ENCODE measurements around the gene FOXN1.

The FOXN1 gene

DNA sequence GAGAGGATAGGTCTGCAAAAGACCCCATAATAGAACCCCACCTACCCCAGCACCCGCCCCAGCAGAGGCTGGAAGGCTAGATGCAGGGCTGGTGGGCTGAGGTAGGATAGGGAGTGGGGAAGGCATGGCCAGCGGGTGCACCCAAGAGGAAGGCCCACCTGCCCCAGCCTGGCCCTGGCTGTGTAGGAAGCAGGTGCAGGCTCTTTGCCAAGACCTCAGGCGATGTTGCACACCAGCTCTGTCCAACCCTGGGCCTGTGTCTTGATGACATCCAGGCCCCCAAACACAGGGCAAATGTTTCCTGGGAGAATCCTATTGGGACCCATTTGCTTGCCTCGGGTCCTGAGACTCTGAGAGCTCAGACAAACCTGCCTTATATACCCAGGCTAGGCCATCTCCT is 34.1 kb downstream of the FOXN1 start:
- TF ChIP-seq, protein P1, sequence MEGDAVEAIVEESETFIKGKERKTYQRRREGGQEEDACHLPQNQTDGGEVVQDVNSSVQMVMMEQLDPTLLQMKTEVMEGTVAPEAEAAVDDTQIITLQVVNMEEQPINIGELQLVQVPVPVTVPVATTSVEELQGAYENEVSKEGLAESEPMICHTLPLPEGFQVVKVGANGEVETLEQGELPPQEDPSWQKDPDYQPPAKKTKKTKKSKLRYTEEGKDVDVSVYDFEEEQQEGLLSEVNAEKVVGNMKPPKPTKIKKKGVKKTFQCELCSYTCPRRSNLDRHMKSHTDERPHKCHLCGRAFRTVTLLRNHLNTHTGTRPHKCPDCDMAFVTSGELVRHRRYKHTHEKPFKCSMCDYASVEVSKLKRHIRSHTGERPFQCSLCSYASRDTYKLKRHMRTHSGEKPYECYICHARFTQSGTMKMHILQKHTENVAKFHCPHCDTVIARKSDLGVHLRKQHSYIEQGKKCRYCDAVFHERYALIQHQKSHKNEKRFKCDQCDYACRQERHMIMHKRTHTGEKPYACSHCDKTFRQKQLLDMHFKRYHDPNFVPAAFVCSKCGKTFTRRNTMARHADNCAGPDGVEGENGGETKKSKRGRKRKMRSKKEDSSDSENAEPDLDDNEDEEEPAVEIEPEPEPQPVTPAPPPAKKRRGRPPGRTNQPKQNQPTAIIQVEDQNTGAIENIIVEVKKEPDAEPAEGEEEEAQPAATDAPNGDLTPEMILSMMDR (IDR thresholded peaks at IDR 0.05; ENCODE audit: borderline replicate concordance, insufficient read depth, low read depth, low read length), result no peak
- no peak overlapping the region for H3K4me3 ChIP-seq (ENCODE audit: low read depth, low read length)

DNA sequence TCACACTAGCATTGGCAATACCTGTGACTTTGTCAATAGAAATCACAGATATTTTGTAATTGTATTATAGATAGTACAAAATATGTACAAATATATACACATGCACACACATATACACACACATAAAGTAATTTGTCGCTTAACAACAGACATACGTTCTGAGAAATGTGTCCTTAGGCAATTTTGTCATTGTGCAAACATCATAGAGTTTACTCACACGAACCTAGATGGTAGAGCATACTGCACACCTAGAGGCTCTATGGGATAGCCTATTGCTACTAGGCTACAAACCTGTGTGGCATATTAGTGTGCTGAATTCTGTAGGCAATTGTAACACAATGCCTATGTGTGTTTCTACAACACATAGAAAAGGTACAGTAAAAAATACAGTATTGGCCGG is 35.3 kb downstream of the FOXN1 start:
- TF ChIP-seq, protein P1 (IDR thresholded peaks at IDR 0.05; ENCODE audit: borderline replicate concordance, insufficient read depth, low read depth, low read length), result no peak

DNA sequence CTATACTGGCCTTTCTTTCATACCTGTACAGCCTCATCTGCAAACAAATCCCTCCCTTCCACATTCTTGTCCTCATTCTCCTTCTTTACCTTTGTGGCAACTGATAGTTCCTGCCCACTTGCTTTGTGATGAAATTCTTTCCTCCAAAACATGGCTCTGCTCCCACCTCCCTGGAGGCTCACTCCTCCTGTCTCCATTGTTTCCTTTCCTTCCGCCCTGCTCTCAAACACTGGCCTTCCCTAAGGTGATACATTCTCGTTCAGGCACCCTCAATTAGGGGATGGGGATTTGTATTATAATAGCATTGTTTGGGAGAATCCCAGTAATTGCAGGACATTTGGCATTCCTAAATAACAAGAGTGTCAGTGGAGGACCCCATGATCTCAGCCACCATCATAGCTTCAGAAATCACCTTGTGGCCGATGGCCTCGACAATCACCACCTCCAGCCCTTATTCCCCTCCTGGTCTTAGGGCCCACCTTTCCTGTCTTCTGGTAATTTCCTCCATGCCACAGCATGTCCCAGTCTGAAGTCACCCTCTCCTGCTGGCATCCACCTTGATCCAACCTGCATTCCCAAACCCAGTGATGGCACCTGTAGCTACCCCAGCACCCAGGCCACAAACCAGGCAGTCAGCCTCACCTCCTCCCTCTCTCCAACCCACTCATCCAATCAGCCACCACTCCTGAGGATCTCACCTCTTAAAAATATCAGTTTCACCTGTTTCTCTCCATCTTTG is 38.4 kb downstream of the FOXN1 start:
- H3K4me3 ChIP-seq (ENCODE audit: low read depth, low read length), result no peak overlapping the region
- TF ChIP-seq, protein P1 (IDR thresholded peaks at IDR 0.05; ENCODE audit: borderline replicate concordance, insufficient read depth, low read depth, low read length), result no peak

More for the DNA sequence above, 35.3 kb downstream of the FOXN1 start:
- H3K4me3 ChIP-seq (ENCODE audit: low read depth, low read length), result no peak overlapping the region

DNA sequence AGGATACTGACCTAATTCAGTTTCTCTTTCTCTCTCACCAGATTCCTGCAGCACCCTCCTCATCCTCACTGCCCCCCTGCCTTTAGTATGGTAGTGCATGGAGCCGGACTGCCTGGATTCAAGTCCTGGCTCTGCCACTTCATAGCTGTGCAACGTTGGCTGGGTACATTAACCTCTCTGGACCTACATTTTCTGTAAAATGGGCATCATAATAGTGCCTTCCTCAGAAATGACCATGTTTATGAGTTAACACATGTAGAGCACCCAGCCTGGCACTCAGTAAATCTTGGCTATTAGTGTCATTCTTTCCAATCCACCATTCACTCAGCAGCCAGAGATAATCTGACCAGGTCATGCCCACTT is 39.0 kb downstream of the FOXN1 start:
- TF ChIP-seq, protein P1 (IDR thresholded peaks at IDR 0.05; ENCODE audit: borderline replicate concordance, insufficient read depth, low read depth, low read length), result no peak

DNA sequence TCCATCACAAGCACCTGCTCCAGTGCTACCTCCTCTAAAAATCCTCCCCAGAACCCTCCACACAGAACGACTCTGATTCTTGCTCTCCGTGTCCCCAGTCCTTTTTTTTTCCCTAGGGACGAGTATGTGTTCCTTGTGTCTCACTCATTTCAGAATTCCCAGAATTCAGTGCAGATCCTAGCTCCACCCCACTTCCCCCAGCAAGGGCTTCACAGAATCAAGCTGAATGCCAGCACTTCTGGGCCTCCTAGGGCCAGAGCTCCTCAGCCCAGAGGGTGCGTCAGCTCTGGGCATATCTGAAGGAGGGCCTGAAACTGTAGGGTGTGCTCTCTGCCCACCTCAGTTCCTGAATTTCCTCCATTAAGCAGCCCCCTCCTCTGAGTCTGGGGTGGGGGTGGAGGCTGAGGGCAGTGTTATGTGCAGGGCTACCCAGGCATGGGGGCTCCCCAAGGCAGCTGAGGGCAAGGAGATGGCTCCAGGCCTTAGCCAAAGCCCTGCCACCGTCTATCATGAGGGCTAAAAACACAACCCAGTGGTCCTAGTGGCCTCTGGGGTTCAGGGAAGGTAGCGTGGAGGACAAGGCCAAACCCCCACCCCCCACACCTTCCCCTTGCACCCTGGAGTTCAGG is 39.8 kb downstream of the FOXN1 start:
- TF ChIP-seq, protein P1 (IDR thresholded peaks at IDR 0.05; ENCODE audit: borderline replicate concordance, insufficient read depth, low read depth, low read length), result no peak
- H3K4me3 ChIP-seq (ENCODE audit: low read depth, low read length), result no peak overlapping the region

More for the DNA sequence above, 39.0 kb downstream of the FOXN1 start:
- no peak overlapping the region for H3K4me3 ChIP-seq (ENCODE audit: low read depth, low read length)

DNA sequence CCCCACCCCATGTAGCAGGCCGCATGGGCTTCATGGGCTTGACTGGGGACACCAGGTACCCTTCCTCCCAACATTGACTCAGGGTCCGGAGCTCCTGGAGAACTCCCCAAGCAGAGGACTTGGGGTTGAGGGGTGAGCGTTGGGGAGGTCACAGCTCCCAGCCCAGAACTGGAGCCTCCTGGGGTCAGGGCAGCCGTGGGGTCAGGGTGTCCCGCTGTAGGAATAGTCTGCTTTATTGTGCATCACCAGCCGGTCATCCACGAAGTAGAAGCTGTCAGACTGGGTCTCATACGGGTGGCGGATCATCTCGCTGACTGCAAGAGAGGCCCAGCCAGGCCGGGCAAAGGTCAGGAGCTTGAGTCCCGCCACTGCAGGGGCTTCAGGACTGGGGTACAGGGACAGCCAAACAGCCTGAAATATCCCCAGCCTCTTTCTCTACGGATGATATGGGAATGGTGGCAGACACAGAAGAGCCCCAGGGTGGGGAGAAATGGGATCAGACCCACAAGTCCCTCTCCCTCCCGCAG is 41.0 kb downstream of the FOXN1 start:
- TF ChIP-seq, protein P1 (IDR thresholded peaks at IDR 0.05; ENCODE audit: borderline replicate concordance, insufficient read depth, low read depth, low read length), result no peak
- peak overlapping the region; percentile 24 for H3K4me3 ChIP-seq (ENCODE audit: low read depth, low read length)

Data from GM12875 (cell line).